Measurements from ENCODE around the gene FGF7.
"Not testable (repeated sequence)": the region's sequence is repeated elsewhere in the genome, so short reads cannot be mapped to it uniquely, and the experiment has no call there.

FGF7 gene

GRCh38 chr15:49495993-49496753, 73.1 kb downstream of the FGF7 start:
- peak; percentile 50 for DNase-seq

GRCh38 chr15:49501586-49501985, 78.5 kb downstream of the FGF7 start:
- DNase-seq, result no peak

- DNase-seq, result peak; percentile 24
Measured at GRCh38 chr15:49506341-49506740, 83.3 kb downstream of the FGF7 start.

DNA sequence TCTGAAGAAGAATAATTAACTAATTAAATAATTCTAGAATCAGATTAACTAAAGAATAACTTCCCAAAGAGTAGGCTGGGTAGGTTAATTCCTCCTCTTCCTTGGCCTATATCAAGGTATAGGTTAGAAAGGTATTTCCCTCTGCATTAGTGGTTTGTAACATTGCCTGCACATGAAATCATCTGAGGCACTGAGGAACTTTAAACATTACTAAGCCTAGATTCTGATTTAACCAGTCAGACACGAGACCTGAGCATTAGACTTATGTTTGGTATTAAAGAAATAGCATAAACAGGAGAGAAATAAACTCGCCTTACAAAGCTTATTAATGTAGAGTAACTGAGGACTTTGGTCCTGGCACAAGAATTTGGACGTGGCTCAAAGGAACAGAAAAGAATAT, 84.2 kb downstream of the FGF7 start:
- no peak for DNase-seq

DNA sequence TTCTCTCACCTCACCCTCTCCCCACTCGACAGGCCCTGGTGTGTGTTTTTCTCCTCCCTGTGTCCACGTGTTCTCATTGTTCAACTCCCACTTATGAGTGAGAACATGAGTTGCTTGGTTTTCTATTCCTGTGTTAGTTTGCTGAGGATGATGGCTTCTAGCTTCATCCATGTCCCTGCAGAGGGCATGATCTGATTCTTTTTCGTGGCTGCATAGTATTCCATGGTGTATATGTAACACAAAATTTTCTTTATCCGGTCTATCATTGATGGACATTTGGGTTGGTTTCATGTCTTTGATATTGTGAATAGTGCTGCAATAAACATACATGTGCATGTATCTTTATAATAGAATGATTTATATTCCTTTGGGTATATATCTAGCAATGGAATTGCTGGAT, 89.7 kb downstream of the FGF7 start:
- not testable (repeated sequence) for DNase-seq

- DNase-seq, result no peak
Measured at GRCh38 chr15:49521802-49522201, 98.8 kb downstream of the FGF7 start.

DNA sequence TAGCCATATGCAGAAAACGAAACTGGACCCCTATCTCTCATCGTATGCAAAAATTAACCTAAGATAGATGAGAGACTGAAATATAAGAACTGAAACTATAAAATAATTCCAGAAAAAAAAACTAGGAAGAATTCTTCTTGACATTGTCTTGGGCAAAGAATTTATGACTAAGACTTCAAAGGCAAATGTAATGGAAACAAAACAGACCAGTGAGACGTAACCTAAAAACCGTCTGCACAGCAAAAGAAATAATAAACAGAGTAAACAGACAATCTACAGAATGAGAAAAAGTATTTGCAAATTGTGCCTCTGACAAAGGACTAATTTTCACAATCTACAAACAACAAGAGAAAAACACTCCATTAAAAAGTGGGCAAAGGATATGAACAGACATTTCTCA, 105.2 kb downstream of the FGF7 start:
- DNase-seq, result no peak

DNA sequence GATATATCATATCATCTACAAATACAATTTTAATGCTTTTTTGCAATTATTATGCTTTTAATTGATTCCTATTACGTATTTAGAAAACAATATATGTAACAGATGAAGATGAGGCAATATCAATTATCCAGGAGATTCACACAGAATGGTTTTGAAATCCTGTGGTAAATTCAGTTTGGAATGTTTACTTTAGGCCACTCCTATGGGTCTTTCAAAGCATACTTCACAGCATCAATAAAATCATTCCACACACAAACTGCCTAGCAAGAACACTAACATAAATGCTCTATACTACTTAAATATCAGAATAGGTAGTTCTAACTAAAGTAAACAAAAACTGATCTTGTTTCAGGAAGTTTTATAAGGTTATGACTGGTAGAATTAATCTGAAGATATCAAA, 107.0 kb downstream of the FGF7 start:
- peak; percentile 45 for DNase-seq
